Retinal pigment epithelial cell (primary cell): ENCODE data around the gene GLB1L2.

Source experiments
- DNase-seq: peaks from one replicate; pipeline ENCODE4 v3.0.0-alpha.2; 2010; ENCODE audit warnings: low read depth
- H3K4me3 ChIP-seq: 2 replicates; pipeline ENCODE4 v1.5.1; 2011; ENCODE audit warnings: mild to moderate bottlenecking, low read length, control low read depth, moderate library complexity
- TF ChIP-seq, protein P1 (sequence below): conservative IDR thresholded peaks from 2 replicates; pipeline ENCODE4 v1.5.1; 2011; ENCODE audit warnings: low read depth, low read length, control low read depth, inconsistent platforms

GLB1L2 gene

DNA sequence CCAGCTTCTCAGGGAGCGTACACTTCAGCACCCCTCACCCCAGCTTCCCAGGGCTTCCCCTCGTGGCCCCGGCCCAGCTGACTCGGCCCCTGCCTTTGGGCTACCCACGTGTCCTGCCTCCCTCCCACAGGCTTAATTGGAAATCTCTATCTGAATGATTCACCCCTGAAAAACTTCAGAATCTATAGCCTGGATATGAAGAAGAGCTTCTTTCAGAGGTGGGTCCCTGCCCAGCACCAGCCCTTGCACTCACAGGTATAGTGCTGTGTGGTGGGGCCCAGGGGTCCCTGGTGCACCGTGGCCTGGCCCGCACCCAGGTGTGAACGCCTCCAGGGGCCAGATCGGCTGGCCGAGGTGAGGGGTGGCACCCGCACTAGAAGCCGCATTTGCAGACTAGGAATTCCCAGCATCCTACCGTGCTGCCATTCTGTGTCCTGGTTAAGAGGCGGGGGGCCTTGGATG is 41.8 kb downstream of the GLB1L2 start:
- H3K4me3 ChIP-seq, result no peak overlapping the region
- DNase-seq, result no peak
- TF ChIP-seq, protein P1, sequence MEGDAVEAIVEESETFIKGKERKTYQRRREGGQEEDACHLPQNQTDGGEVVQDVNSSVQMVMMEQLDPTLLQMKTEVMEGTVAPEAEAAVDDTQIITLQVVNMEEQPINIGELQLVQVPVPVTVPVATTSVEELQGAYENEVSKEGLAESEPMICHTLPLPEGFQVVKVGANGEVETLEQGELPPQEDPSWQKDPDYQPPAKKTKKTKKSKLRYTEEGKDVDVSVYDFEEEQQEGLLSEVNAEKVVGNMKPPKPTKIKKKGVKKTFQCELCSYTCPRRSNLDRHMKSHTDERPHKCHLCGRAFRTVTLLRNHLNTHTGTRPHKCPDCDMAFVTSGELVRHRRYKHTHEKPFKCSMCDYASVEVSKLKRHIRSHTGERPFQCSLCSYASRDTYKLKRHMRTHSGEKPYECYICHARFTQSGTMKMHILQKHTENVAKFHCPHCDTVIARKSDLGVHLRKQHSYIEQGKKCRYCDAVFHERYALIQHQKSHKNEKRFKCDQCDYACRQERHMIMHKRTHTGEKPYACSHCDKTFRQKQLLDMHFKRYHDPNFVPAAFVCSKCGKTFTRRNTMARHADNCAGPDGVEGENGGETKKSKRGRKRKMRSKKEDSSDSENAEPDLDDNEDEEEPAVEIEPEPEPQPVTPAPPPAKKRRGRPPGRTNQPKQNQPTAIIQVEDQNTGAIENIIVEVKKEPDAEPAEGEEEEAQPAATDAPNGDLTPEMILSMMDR, result no peak

- DNase-seq, result no peak
- TF ChIP-seq, protein P1, result no peak
- no peak overlapping the region for H3K4me3 ChIP-seq
These were observed 42.4 kb downstream of the GLB1L2 start for GRCh38 chr11:134374171-134374570.

DNA sequence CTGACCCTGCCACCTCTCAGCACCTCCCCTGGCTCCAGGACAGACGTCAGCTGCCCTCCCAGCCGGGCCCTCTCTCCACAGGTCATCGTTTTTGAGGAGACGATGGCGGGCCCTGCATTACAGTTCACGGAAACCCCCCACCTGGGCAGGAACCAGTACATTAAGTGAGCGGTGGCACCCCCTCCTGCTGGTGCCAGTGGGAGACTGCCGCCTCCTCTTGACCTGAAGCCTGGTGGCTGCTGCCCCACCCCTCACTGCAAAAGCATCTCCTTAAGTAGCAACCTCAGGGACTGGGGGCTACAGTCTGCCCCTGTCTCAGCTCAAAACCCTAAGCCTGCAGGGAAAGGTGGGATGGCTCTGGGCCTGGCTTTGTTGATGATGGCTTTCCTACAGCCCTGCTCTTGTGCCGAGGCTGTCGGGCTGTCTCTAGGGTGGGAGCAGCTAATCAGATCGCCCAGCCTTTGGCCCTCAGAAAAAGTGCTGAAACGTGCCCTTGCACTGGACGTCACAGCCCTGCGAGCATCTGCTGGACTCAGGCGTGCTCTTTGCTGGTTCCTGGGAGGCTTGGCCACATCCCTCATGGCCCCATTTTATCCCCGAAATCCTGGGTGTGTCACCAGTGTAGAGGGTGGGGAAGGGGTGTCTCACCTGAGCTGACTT is 43.2 kb downstream of the GLB1L2 start:
- H3K4me3 ChIP-seq, result no peak overlapping the region
- no peak for DNase-seq
- TF ChIP-seq, protein P1, result no peak

DNA sequence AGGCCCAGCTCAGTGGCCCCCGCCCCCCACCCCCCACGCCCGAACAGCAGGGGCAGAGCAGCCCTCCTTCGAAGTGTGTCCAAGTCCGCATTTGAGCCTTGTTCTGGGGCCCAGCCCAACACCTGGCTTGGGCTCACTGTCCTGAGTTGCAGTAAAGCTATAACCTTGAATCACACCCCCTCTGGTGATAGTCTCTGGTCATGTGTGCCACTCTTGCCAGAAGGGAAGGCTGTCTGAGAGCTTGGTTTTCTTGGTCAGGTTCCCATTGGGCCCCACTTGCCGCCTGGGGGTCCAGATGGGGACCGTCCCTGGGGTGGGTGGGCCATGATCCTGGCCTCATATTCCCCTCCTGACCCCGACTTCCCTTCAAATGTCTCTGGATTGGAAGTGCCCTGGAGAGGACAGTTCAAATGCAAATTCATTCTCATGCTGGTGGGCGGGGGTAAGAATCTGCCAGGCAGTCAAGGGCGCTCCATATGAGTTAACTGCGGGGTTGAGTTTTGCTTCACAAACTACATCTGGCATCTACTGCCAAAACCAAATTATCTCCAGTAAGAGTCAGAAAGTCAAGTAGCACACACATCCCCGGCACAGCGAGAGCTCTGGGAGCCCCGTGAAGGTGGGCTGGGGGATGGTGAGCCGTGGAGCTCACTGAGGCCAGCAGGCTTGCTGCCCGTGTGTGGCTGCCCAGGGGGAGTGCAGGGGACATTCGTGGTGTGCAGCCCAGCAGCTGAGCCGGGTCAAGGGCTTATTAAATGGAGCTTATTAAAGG is 44.5 kb downstream of the GLB1L2 start:
- TF ChIP-seq, protein P1, result no peak
- DNase-seq, result no peak
- H3K4me3 ChIP-seq, result no peak overlapping the region

DNA sequence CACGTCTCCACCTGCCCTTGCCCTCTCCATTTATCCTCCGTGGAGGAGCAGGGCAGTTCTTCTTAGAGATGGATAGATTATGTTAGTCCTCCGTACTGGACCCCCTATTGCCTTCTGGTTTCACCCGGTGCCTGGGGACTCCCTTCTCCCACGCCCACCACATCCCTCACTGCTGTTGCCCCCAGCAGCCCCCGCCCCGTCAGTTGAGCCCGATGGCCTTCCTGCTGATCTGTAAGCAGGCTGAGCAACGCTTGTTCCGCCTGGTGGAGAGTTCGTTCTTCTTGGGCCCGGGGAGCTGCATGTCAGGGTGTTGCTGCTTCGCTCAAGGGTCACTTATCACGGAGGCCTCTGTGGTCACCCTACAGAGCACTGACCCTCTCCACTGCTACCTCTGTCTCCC is 46.1 kb downstream of the GLB1L2 start:
- no peak for DNase-seq

DNA sequence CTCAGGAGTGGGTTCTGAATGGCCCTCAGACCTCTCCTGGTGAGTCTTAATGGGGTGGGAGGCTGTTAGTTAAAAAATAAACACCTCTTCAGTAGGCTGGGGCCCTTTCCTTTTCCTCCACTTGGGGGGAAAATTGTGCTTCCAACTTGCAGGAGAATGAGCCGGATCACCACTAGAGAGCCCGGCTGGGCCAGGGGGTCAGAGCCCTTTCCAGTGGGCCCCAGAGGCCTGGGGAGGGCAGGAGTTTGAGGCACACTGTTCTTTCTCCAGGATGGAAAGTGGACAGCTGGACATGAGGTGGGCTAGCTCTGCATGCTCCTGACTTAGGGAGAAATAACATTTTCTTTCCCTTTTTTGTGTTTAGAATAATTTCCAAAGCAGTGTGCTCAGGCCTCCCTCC is 47.5 kb downstream of the GLB1L2 start:
- TF ChIP-seq, protein P1, result no peak
- no peak for DNase-seq

More for the DNA sequence above, 46.1 kb downstream of the GLB1L2 start:
- TF ChIP-seq, protein P1, result no peak
- H3K4me3 ChIP-seq, result no peak overlapping the region

DNA sequence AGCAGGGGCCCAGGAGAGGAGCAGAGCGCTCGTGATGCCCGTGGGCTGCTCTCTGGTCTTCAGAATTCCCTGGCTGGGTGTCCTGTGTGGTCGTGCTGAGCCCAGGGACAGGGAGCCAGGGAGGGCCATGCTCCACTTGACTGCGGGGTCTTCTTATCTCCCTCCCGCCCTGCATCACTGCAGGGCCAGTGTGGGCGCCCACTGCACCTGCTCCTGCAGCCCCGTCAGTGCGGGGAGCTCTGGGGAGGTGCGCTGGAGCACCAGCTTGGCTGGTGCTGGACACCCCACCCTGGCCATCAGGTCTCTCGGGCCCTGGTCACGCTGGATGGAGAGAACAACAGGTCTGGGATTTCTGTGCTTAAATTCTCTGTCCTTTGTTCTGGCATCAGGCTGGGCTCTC is 48.4 kb downstream of the GLB1L2 start:
- no peak overlapping the region for H3K4me3 ChIP-seq
- TF ChIP-seq, protein P1, result no peak
- no peak for DNase-seq

More for the DNA sequence above, 47.5 kb downstream of the GLB1L2 start:
- H3K4me3 ChIP-seq, result no peak overlapping the region
